GM18526 (cell line): Measurements from ENCODE around the gene SLC22A7.

Experiments
- POLR2A ChIP-seq: IDR thresholded peaks from 3 replicates; pipeline ENCODE4 v1.6.1; 2011; ENCODE audit not compliant: insufficient read length; ENCODE audit errors: extremely low read depth

The SLC22A7 gene

DNA sequence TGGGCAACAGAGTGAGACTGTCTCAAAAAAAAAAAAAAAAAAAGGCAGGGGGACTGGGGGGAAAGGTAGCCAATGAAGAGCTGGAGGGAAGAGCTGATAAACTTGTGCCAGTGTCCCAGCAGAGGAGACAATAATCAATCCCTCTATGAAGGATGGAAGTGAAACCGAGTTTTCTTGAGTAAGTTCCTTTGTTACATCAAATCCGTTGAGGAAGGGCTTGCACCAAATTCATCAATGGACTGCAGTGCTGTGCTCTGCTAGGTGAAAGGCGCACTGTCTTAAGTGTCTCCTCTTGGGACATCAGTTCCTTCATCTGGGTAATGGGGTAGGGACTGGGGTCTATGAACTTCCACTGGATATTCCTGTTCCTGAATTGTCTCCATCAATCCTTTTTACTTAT lies 13.6 kb downstream of the SLC22A7 start:
- TF ChIP-seq POLR2A, result no peak

DNA sequence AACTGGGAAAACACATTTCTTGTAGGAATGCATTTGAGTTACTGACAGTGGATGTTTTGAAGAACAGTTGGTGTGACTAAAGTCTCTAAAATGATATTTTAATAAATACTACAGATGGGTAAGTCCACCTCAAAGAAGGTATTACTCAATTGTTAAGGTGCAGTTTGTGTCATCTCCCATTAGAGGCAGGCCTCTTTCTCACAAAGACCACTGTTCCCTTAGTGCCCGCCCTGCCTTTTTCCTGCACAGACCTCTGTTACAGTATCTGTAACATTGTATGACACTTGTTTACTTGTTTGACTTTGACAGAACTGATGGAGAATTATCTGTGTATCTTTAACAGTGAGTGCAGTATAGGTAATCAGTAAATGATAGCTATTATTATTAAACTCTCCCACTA lies 15.8 kb downstream of the SLC22A7 start:
- TF ChIP-seq POLR2A, result no peak

DNA sequence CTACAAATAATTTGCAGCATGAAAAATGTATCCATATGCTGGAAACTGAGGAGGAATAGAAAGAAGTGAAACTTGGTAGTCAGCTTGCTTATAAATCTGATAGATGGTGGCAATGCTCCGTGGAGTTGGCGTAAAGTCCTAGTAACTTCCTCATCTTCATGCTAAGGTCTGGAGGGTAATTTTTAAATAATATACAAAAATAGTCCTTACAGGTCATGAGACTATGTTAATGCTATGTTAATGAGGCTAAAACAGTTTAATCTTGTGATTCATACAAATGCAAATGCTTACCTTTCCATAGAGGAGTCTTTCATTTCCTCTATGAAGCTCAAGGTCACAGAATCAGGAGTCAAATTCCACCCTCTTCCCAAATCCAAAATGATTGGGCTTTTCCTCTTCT lies 20.0 kb downstream of the SLC22A7 start:
- TF ChIP-seq POLR2A, result no peak

DNA sequence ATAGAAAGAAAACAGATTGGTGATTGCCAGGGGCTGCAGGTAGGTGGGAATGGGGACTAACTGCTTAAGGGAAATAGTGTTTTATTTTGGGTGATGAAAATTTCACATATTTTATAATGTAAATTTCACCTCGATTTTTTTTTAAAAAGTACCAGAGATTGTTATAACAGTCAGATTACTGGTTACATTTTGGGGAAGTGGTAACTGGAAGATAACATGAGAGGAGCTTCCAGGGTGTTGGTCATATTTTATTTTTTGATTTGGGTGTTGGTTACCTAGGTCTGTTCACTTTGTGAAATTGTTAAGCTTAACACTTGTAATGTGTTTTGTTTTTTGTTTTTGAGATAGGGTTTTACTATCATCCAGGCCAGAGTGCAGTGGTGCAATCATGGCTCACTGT lies 27.8 kb downstream of the SLC22A7 start:
- no peak for TF ChIP-seq POLR2A

DNA sequence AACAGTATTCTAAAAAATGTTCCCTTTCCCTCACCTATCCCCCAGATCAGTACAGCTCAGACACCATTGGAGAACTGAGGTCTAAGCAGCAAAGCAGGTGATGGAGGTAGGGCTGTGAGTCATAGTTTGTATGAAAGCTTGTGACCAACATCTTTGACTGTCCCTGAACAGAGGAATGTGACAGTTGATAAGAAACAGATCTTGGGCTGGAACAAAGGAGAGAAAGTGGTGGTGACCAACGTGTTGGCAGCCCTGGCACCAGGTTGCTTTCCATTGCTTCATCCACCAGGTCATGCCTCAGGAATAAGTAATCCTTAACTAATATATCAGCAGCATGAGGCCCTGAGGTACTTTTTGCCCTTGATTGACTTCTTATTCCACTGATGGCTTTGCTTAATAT lies 30.5 kb downstream of the SLC22A7 start:
- TF ChIP-seq POLR2A, result no peak

DNA sequence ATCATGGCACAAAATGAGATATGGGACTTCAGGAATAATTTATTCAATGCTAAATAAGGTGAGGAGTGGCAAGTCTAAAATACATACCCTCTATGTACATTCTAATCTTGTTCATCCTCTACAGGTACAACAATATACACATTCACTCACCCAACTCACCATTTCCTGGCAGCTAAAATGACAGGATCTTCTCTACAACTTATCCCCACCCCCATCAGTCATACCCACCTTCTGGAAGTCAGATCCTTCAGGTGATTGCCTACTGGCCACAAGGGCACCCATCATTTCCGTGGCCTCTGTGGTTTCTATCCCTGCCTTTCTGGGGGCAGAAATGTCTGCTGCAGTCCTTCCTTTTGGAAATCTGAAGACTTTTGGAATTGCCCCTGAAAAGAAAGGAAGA lies 33.4 kb downstream of the SLC22A7 start:
- TF ChIP-seq POLR2A, result no peak

DNA sequence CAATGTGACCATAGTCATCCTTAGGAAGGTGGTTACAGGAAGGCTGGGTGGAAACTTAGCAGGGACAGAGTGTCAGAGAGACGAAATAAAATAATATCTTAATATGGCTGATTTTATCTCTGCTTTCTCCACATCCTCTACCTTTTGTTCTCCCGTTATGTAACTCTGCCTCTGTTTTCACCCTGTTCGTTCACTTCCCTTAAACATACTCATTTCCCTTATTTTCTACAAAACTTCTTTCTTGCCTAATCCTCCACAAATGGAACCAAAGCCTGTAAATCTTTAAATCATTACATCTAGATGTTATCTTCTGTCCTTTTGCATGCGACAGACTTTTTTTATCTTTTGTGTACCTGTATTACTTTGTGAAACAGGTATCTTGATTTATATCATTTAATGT lies 33.8 kb downstream of the SLC22A7 start:
- no peak for TF ChIP-seq POLR2A

DNA sequence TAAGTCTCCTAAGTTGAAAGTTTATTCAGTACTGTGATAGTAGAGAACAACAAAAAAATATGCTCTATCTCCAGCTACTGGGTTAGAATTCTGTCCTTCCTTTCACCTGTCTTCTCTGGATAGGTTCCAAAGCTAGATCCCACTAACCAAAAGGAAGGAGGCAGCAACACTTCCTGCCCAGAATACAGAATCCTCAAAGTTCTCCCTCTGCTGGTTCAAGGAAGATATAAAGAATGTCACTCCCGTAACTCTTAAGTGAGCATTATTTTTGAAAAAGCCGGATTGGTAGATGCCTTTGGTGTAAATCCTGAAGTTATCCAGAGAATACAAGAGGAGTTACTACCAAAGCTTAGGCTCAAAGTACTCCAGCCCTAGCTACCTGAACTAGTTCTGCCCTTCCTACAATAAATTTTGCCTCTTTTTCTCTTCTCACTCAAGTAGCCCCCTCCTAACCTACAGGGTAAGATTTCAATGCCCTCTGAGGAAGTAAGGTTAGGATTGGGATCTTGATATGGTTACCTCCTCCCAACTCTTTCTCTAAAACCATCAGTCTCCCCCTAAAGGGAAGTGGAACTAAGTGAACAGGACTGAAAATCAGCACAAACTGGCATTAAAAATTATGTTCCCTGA lies 36.5 kb downstream of the SLC22A7 start:
- TF ChIP-seq POLR2A, result no peak

DNA sequence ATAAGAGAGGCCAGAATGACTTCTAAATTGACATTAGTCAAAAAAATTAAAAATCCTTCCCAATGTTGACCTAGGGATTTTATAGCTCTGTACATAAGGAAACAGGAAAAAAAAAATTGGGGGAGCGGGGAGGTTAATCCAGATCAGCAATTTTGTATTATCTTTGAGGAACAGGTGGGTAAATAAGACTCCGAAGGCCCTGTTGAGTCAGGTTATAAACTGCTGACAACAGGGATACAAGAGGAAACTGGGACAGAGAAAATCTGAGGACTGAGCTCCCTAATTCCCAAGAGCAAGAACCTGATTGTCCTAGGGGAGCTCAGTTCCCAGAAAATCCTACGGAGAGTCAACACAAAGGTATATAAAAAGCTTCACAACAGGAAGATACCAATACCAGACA lies 37.4 kb downstream of the SLC22A7 start:
- TF ChIP-seq POLR2A, result no peak

DNA sequence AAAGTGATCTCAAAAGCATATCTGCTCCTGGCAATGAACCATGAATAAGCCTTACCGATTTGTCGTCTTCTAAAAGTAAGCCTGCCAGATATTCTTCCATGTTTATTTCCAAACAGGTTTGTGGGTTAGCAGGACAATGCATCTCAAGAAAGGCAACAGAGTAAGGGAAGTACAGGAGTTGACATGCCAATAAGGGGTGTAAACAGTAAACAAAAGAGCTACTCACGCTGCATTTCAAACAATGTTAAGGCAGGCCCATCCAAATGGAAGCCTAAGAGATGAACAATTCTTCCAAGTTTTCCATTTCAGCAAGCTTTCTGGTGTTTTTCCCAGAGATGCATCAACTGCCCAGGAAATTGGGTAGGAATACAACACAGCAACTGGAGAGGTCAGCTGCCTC lies 38.3 kb downstream of the SLC22A7 start:
- no peak for TF ChIP-seq POLR2A

DNA sequence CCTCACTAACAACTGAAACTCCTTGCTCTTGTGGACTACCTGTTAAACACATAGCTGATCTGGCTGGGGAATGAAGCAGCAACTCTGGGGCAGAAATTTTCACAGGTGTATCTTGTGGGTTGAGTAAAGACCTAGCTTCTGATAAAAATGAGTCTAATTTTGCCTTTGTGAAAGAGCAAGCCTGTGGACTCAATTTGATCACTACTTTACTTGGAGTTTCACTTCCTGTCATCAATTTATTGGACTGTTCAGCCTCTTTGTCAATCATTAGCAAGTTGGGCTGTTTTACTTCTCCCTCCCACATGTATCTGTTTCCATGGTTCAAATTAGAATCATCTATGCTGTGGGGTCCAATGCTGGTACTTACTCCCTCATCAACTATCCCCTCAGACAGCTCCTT lies 40.2 kb downstream of the SLC22A7 start:
- TF ChIP-seq POLR2A, result peak; percentile 28

DNA sequence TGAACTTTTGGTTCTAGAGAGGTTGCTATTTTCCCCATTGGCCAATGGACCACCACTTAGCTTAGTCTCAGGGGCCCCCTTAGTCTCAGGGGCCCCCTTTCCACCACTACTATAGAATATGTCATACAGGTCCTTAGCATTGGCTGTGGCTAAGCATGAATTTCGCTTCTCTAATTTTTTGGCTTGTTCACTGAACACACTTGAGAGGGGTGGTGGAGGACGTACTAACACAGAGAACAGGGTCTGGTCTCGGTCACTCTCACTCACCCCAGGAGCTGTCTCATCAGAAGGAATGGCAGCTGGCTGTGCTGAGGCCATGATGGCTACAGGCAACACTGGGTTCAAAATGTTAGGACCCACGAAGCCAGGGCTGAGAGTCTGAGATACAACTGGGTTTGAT lies 41.1 kb downstream of the SLC22A7 start:
- no peak for TF ChIP-seq POLR2A

DNA sequence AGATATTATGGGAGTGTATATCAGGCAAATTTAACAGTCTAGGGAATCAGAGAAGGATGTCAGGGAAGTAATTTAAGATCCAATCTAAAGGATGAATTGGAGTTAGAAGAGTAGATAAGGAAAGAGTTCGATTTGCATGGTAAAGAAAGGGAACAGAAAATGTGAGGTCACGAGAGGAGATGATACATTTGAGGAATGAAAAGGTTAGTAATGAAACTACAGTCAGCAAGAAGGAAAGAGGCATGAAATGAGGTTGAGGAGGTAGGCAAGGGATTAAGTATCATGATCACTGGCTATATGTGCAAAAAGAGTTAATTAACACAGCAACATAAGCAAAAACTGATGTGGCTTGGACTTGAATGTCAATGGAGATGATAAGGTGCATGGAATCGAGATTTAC lies 49.0 kb downstream of the SLC22A7 start:
- TF ChIP-seq POLR2A, result no peak

DNA sequence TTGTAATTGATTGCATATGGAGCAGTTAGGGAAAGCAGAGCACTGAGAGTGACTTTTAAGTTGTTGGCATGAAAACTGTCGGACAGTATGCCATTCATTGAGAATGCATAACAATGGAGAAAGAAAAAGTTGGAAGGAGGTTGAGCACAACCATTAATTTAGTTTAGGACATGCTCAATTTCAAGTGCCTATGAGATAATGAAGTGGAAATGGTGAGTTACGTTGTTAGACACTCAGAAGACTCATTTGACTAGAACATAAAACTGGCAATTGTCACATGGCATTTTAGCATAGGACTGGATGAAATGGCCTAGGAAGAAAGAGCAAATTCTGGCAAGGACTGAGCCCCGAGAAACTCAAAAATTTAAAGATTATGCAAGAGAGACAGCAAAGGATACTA lies 49.4 kb downstream of the SLC22A7 start:
- TF ChIP-seq POLR2A, result no peak
